Ishikawa (cell line): ENCODE results near the gene SDC4.

Experiments
- CEBPB ChIP-seq: IDR thresholded peaks from 2 replicates; pipeline ENCODE4 v1.6.1; 2012
- CREB1 ChIP-seq: IDR thresholded peaks from 2 replicates; pipeline ENCODE4 v1.6.1; 2012; ENCODE audit warnings: low read depth
- EGR1 ChIP-seq: IDR thresholded peaks from 2 replicates; pipeline ENCODE4 v1.6.1; 2012
- EP300 ChIP-seq: IDR thresholded peaks from 2 replicates; pipeline ENCODE4 v1.6.1; 2012; ENCODE audit warnings: borderline replicate concordance
- FOXM1 ChIP-seq: IDR thresholded peaks from 2 replicates; pipeline ENCODE4 v1.6.1; 2012; ENCODE audit warnings: low read depth, borderline replicate concordance
- NFIC ChIP-seq: IDR thresholded peaks from 2 replicates; pipeline ENCODE4 v1.6.1; 2012
- RAD21 ChIP-seq: IDR thresholded peaks from 2 replicates; pipeline ENCODE4 v1.6.1; 2012; ENCODE audit warnings: low read depth
- TAF1 ChIP-seq: IDR thresholded peaks from 2 replicates; pipeline ENCODE4 v1.6.1; 2012; ENCODE audit warnings: low read depth, mild to moderate bottlenecking
- TCF12 ChIP-seq: IDR thresholded peaks from 2 replicates; pipeline ENCODE4 v1.6.1; 2012; ENCODE audit warnings: low read depth
- TEAD4 ChIP-seq: IDR thresholded peaks from 2 replicates; pipeline ENCODE4 v1.6.1; 2012
- USF1 ChIP-seq: IDR thresholded peaks from 2 replicates; pipeline ENCODE4 v1.6.1; 2012
- YY1 ChIP-seq: IDR thresholded peaks from 2 replicates; pipeline ENCODE4 v1.6.1; 2012; ENCODE audit warnings: low read depth
- ZBTB7A ChIP-seq: IDR thresholded peaks from 2 replicates; pipeline ENCODE4 v1.6.1; 2012; ENCODE audit warnings: low read depth
- TF ChIP-seq, protein P1 (sequence below): IDR thresholded peaks from 2 replicates; pipeline ENCODE4 v1.6.1; 2012
- TF ChIP-seq, protein P2 (sequence below): IDR thresholded peaks from 2 replicates; pipeline ENCODE4 v1.6.1; 2012; ENCODE audit warnings: low read depth, mild to moderate bottlenecking

The SDC4 gene

GRCh38 chr20:45318386-45318939 lies 29.8 kb downstream of the SDC4 start:
- TF ChIP-seq TEAD4 (no peak), USF1 (no peak), EP300 (no peak), CREB1 (no peak), FOXM1 (no peak), NFIC (no peak), EGR1 (no peak), YY1 (no peak), ZBTB7A (no peak), RAD21 (no peak), TAF1 (no peak), TCF12 (no peak), CEBPB (no peak)
- TF ChIP-seq, protein P1, sequence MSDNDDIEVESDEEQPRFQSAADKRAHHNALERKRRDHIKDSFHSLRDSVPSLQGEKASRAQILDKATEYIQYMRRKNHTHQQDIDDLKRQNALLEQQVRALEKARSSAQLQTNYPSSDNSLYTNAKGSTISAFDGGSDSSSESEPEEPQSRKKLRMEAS, result no peak
- TF ChIP-seq, protein P2, sequence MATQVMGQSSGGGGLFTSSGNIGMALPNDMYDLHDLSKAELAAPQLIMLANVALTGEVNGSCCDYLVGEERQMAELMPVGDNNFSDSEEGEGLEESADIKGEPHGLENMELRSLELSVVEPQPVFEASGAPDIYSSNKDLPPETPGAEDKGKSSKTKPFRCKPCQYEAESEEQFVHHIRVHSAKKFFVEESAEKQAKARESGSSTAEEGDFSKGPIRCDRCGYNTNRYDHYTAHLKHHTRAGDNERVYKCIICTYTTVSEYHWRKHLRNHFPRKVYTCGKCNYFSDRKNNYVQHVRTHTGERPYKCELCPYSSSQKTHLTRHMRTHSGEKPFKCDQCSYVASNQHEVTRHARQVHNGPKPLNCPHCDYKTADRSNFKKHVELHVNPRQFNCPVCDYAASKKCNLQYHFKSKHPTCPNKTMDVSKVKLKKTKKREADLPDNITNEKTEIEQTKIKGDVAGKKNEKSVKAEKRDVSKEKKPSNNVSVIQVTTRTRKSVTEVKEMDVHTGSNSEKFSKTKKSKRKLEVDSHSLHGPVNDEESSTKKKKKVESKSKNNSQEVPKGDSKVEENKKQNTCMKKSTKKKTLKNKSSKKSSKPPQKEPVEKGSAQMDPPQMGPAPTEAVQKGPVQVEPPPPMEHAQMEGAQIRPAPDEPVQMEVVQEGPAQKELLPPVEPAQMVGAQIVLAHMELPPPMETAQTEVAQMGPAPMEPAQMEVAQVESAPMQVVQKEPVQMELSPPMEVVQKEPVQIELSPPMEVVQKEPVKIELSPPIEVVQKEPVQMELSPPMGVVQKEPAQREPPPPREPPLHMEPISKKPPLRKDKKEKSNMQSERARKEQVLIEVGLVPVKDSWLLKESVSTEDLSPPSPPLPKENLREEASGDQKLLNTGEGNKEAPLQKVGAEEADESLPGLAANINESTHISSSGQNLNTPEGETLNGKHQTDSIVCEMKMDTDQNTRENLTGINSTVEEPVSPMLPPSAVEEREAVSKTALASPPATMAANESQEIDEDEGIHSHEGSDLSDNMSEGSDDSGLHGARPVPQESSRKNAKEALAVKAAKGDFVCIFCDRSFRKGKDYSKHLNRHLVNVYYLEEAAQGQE, result no peak

DNA sequence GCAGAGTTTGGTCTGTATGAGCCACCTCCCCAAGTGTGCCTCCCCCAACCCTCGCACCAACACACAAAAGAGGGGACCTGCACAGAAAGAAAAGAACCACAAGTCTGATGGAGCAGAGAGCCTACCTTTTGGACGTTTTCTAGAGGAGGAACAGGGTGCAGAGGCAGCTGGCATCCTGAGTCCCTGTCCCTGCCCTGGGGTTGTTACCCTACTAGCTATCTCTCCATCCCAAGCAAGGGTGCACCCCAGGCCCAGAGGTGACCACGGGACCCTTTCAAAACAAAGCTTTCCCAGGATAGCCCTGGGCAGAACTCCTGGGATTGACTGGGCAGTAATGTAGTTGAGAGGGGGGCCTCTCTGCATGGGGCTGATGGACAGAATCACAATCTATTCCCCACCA lies 30.4 kb downstream of the SDC4 start:
- no peak for TF ChIP-seq TAF1

DNA sequence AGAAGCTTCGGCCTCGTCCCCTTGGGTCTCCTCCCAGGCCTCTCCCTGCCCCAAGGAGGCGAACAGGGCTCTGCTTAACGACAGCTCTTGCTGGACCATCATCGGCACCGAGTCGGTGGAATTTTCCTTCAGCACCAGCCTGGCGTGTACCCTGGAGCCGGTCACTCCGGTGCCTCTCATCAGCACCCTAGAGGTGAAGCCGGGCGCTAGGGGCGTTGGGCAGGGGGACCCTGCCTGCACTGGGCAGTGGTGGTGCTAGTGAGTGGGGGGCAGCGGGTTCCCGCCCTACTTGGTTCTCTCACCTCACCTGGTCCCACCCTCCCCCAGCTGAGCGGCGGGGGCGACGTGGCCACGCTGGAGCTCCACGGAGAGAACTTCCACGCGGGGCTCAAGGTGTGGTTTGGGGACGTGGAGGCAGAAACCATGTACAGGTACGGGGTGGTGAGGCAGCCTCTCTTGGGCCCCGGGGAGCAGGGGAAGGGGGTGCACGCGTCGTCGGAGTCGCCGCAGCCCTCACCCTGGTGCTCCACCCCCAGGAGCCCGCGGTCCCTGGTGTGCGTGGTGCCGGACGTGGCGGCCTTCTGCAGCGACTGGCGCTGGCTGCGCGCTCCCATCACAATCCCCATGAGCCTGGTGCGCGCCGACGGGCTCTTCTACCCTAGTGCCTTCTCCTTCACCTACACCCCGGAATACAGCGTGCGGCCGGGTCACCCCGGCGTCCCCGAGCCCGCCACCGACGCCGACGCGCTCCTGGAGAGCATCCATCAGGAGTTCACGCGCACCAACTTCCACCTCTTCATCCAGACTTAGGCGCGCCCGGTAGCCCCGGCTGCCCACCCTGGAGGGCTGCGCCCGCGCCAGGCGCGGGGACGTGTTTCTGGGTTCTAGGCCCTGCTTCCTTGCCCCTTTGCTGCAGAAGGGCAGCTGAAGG lies 31.8 kb downstream of the SDC4 start:
- TF ChIP-seq FOXM1 (no peak), EP300 (no peak), YY1 (no peak), CREB1 (no peak)

GRCh38 chr20:45315672-45316071 lies 32.6 kb downstream of the SDC4 start:
- no peak for TF ChIP-seq TEAD4
- no peak for TF ChIP-seq EP300
- TF ChIP-seq USF1, result no peak
- TF ChIP-seq RAD21, result no peak
- TF ChIP-seq, protein P1, result no peak
- TF ChIP-seq, protein P2, result no peak
- TF ChIP-seq EGR1, result no peak
- TF ChIP-seq CEBPB, result no peak

GRCh38 chr20:45313943-45314342 lies 34.3 kb downstream of the SDC4 start:
- TF ChIP-seq FOXM1 (no peak), TCF12 (no peak), EGR1 (no peak), TAF1 (no peak), TEAD4 (no peak), ZBTB7A (no peak), CREB1 (no peak), NFIC (no peak), RAD21 (no peak), USF1 (no peak), YY1 (no peak), EP300 (no peak), CEBPB (no peak)
- TF ChIP-seq, protein P2, result no peak
- TF ChIP-seq, protein P1, result no peak
